G401 (cell line): Measurements from ENCODE around the gene TPD52L1. TPM values are rescaled to one million over a fixed set of nuclear protein-coding genes. Genes with fewer than 3 reads are reported as not detected.
"Not testable (repeated sequence)": the region's sequence is repeated elsewhere in the genome, so short reads cannot be mapped to it uniquely, and the experiment has no call there.

Source experiments
- DNase-seq: peaks from one replicate; pipeline ENCODE4 v3.0.0-alpha.2; 2015; ENCODE audit warnings: low spot score
- in situ Hi-C: cut with HindIII; loops from 2 replicates; pipeline ENCODE4 v1.10.0; 2016; ENCODE audit warnings: low sequenced_read_pairs, mixed read lengths
- total RNA-seq: library from RNA; depleted of rRNA; stranded (reverse); fragments of >200 nt; shearing (Covaris generic); gene quantifications from 2 replicates; pipeline ENCODE4 v1.2.3, GENCODE V29; 2014

Gene TPD52L1
- total RNA-seq, 1 experiment from 2014 or later, result 248 TPM

GRCh38 chr6:125257351-125257750, 103.8 kb downstream of the TPD52L1 start:
- in situ Hi-C loops, result no loop called here
- no peak for DNase-seq

- no peak for DNase-seq
- in situ Hi-C loops, result no loop called here
Observed at GRCh38 chr6:125258651-125259353, 105.2 kb downstream of the TPD52L1 start.

GRCh38 chr6:125259354-125259736, 105.8 kb downstream of the TPD52L1 start:
- no peak for DNase-seq
- in situ Hi-C loops, result no loop called here

GRCh38 chr6:125262016-125263013, 108.7 kb downstream of the TPD52L1 start:
- DNase-seq, result no peak
- in situ Hi-C loops, result no loop called here

DNA sequence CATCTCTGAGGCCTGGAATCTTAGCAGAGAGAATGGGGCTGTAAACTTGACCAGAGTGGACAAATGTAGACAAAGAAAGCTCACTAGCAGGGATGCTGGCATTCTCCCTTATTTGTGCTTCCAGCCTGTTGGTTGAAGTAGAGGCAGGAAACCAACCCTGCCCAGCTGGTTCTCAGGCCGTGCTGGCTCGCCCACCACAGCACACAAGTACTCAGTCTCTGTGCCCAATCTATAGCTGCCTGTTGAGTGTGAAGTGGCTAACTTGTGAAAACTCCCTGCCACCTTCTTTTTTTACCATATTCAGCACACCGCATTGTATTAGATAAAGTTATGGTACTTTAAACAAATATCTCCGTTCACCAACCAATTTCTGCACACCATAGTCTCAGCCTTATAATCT, 110.9 kb downstream of the TPD52L1 start:
- DNase-seq, result no peak

GRCh38 chr6:125267806-125268523, 114.4 kb downstream of the TPD52L1 start:
- no peak for DNase-seq
- in situ Hi-C loops, result no loop called here

More for the DNA sequence above, 110.9 kb downstream of the TPD52L1 start:
- in situ Hi-C loops, result no loop called here

DNA sequence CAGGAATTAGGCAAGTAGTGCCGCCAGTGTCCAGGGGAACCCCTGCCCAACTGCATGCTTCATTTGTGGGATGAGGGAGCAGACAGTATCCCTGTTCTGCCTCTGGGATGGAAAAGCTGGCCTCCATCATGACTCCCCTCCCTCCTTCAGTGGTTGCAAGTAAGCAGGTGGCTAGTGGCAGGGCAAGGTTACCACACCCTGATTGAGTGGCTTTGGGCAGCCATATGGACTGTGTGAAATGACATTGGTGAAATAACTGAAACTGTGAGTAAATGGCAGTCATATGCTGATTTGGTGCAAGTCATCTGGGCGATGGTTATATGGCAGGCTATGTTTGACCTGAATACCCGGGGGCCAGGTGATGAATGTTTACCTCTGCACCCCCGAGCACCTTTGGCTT, 115.2 kb downstream of the TPD52L1 start:
- no peak for DNase-seq
- in situ Hi-C loops, result no loop called here

- in situ Hi-C loops, result no loop called here
- no peak for DNase-seq
Observed at GRCh38 chr6:125269328-125269985, 115.9 kb downstream of the TPD52L1 start.

- in situ Hi-C loops, result no loop called here
- DNase-seq, result no peak
Observed at GRCh38 chr6:125270380-125270779, 116.8 kb downstream of the TPD52L1 start.

DNA sequence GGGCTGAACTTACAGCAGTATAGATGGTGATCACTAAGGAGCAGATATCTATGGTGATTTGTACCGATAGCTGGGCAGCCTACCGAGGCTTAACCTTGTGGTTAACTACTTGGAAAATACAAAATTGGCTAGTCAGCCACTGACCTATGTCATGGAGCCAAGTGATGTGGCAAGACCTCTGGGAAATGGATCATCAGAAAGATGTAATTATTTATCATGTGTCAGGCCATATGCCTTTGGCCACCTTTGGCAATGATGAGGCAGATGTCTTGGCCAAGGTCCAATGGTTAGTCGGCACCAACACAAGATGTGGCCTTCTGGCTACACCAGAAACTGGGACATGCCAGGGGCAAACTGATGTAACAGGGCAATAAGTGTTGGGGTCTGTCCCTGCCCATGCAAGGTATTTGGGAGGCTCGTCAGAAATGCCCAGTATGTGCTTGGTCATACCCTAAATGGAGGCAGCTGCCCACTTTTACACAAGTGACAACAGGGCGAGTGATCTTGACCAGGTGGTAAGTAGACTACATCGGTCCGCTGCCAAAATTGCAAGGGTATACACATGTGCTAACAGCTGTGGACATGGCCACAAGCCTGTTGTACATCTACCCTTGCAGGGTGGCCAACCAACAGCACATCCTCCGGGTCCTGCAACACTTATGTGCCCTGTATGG, 118.0 kb downstream of the TPD52L1 start:
- no peak for DNase-seq
- in situ Hi-C loops, result no loop called here

- in situ Hi-C loops, result no loop called here
- no peak for DNase-seq
Observed at GRCh38 chr6:125273251-125273650, 119.7 kb downstream of the TPD52L1 start.

DNA sequence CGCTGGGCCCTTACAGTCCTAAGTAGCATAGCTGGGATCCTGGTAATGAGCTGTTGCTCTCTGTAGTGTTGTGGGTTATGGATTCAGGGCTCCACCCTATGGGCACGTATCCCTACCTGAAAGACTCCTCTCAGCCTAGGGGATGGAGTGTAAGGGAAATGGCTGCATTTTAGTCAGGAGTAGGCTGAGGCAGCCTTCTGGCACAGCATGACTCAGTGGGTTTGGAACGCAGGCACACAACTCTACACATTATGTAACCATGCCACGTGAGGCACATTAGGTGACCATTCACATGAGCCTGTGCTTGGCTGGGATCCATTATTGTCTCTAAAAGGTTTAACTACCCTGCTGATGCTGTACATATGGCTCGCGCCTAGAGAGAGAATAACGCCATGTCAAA, 120.4 kb downstream of the TPD52L1 start:
- in situ Hi-C loops, result no loop called here
- peak; percentile 82 for DNase-seq

DNA sequence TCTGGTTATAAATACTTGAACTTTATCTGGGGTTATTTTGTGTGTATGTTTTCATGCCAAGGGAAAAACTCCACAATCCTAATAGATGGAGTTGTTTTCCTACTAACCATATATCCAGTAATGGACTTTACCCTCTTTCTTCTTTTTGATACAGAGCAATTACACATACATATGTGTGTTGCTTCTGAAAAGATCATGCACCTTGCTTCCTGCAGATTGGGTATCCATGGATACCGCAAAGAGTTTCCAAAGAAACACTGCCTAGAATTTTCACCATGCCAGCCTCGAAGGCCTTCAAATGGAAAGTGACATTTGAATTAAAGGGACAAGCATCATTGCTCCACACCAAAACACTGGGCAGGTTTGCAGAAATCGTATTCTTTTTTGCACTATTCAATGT, 121.4 kb downstream of the TPD52L1 start:
- in situ Hi-C loops, result no loop called here
- peak; percentile 26 for DNase-seq

DNA sequence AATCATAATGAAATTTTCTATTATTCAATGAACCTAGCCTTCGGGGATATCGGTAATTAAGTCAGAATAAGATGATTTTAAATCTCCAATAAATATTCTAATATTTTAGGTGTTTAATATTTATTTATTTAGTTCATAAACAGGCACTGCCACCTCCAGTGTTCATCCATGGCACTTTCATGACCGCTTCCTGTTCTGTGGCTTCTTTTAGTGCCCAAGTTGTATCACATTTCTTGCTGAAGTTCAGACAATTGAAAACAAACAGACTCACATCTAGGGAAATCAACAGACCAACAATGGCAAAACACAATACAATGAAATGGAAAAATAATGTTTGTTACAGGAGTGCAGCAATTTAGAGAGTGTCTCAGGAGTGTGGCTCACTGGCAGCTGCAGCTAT, 122.2 kb downstream of the TPD52L1 start:
- no peak for DNase-seq
- in situ Hi-C loops, result no loop called here

DNA sequence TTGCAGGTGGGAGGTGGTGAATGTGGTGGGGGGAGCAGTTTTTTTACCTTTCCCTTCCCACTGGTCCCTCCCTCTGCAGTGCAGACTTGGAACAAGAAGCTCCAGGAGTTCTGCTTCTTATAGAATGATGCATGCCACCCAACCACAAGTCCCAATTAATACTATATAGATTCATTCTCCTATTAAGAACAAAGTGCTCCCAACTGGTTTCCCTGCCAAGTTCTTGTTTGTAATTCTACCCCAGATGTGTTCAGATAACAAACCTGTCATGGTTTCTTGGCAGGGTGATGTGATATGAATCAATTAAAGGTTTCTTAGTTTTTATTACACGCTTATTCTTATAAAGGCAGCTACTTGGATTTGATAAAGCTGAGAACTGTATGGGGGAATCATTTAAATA, 124.3 kb downstream of the TPD52L1 start:
- in situ Hi-C loops, result no loop called here
- DNase-seq, result no peak

- no peak for DNase-seq
- in situ Hi-C loops, result no loop called here
Observed at GRCh38 chr6:125279961-125280360, 126.4 kb downstream of the TPD52L1 start.

DNA sequence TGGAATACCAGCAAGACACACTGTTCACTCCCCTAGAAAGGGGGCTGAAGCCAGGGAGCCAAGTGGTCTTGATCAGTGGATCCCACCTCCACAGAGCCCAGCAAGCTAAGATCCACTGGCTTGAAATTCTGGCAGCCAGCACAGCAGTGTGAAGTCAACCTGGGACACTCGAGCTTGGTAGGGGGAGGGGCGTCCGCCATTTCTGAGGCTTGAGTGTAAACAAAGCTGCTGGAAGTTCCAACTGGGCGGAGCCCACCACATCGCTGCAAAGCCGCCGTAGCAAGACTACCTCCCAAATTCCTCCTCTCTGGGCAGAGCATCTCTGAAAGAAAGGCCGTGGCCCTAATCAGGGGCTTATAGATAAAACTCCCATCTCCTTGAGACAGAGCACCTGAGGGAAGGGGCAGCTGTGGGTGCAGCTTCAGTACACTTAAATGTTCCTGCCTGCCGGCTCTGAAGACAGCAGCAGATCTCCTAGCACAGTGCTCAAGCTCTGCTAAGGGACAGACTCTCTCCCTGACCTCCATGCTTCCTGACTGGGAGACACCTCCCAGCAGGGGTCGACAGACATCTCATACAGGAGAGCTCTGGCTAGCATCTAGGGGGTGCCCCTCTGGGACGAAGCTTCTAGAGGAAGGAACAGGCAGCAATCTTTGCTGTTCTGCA, 126.9 kb downstream of the TPD52L1 start:
- in situ Hi-C loops, DNase-seq: not testable (repeated sequence)

DNA sequence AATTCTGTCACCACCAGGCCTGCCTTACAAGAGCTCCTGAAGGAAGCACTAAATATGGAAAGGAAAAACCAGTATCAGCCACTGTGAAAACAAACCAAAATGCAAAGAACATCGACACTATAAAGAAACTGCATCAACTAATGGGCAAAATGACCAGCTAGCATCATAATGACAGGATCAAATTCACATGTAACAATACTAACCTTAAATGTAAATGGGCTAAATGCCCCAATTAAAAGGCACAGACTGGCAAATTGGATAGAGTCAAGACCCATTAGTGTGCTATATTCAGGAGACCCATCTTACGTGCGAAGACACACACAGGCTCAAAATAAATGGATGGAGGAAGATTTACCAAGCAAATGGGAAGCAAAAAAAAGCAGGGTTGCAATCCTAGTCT, 128.9 kb downstream of the TPD52L1 start:
- DNase-seq, in situ Hi-C loops: not testable (repeated sequence)
